Vagina (tissue), 2 donors: ENCODE measurements around the gene PLSCR2. TPM values are rescaled to one million over a fixed set of nuclear protein-coding genes. Genes with fewer than 3 reads are reported as not detected.

Experiments used
- DNase-seq, 2 donors: peaks; one replicate each; pipeline ENCODE4 v3.0.0-alpha.2; 2017; ENCODE audit errors: extremely low spot score in 2 of 2
- H3K27ac ChIP-seq: fragments of 200-600 bp; sonication (generic); one replicate; pipeline ENCODE4 v1.5.1; 2019
- H3K27me3 ChIP-seq: fragments of 200-600 bp; sonication (generic); one replicate; pipeline ENCODE4 v1.5.1; 2019
- H3K36me3 ChIP-seq, 2 donors: fragments of 200-600 bp; sonication (generic); one replicate each; pipeline ENCODE4 v1.5.1; 2017 to 2019
- H3K4me1 ChIP-seq: fragments of 200-600 bp; sonication (generic); one replicate; pipeline ENCODE4 v1.5.1; 2019
- H3K4me3 ChIP-seq, 2 donors: fragments of 200-600 bp; sonication (generic); 1 replicate in 1 of 2; 2 replicates in 1 of 2; pipeline ENCODE4 v1.5.1; 2016 to 2019
- H3K9me3 ChIP-seq: fragments of 200-600 bp; sonication (generic); one replicate; pipeline ENCODE4 v1.5.1; 2019
- POLR2A ChIP-seq, 2 donors: fragments of 450-650 bp; IDR thresholded peaks; one replicate each; pipeline ENCODE4 v1.6.1; 2017; ENCODE audit warnings: antibody characterized with exemption in 2 of 2, mild to moderate bottlenecking in 2 of 2, moderate library complexity in 2 of 2
- POLR2AphosphoS5 ChIP-seq, 2 donors: sonication (generic); formaldehyde crosslinking; IDR thresholded peaks; one replicate each; pipeline ENCODE4 v1.9.0; 2017; ENCODE audit warnings: antibody characterized with exemption in 2 of 2, mild to moderate bottlenecking in 2 of 2, low read depth in 1 of 2; ENCODE audit not compliant: insufficient read depth in 1 of 2
- intact Hi-C: fragments of 100-400 bp; cut with DNase I; formaldehyde crosslinking; loops from one replicate; pipeline ENCODE4 v1.15.1; 2023
- total RNA-seq: library from RNA; depleted of rRNA; stranded (reverse); fragments of >200 nt; gene quantifications from one replicate; pipeline ENCODE4 v1.2.3, GENCODE V29; 2016
- TF ChIP-seq, protein P1 (sequence below), 3 experiments: fragments of 450-650 bp in 2 of 3; fragments of 200-600 bp in 1 of 3; sonication (generic) in 1 of 3; IDR thresholded peaks; one replicate each; pipeline ENCODE4 v1.5.1; 2017 to 2019; ENCODE audit warnings: antibody characterized with exemption in 3 of 3, mild to moderate bottlenecking in 2 of 3, moderate library complexity in 2 of 3

PLSCR2 gene
- total RNA-seq, 1 donor from 2014 or later, result not detected

DNA sequence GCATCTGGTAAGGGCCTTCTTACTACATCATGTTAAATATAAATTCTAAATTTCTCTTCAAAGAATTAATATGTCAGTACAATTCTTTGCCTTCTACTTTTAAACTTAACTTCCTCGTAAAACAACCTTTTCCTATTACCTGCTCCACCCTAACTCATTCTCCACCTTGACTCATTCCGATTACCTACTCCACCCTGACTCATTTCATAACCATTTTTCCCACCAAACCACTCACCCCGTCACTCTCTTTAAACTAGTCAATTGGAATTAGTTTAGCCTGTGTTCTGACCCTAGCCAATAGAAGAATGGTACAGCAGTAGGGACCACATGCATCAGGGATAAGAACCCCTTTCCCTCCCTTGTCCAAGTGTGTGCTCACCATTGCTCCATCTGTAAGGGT lies 65.6 kb downstream of the PLSCR2 start:
- intact Hi-C loops, result loop anchor here (10.0 kb wide), 1 partner anchor 51 kb away; no protein-coding TSS in a partner anchor
- no peak for TF ChIP-seq POLR2A (IDR thresholded peaks at IDR 0.05)
- TF ChIP-seq, protein P1, sequence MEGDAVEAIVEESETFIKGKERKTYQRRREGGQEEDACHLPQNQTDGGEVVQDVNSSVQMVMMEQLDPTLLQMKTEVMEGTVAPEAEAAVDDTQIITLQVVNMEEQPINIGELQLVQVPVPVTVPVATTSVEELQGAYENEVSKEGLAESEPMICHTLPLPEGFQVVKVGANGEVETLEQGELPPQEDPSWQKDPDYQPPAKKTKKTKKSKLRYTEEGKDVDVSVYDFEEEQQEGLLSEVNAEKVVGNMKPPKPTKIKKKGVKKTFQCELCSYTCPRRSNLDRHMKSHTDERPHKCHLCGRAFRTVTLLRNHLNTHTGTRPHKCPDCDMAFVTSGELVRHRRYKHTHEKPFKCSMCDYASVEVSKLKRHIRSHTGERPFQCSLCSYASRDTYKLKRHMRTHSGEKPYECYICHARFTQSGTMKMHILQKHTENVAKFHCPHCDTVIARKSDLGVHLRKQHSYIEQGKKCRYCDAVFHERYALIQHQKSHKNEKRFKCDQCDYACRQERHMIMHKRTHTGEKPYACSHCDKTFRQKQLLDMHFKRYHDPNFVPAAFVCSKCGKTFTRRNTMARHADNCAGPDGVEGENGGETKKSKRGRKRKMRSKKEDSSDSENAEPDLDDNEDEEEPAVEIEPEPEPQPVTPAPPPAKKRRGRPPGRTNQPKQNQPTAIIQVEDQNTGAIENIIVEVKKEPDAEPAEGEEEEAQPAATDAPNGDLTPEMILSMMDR (IDR thresholded peaks at IDR 0.05), result no peak
- TF ChIP-seq POLR2AphosphoS5 (IDR thresholded peaks at IDR 0.05; ENCODE audit: insufficient read depth in 1 of 2, low read depth in 1 of 2), result no peak
- Histone ChIP-seq H3K4me3 (no peak overlapping the region), H3K9me3 (no peaks in the 10 kb centered on the region), H3K27me3 (no peaks in the 10 kb centered on the region), H3K27ac (no peak overlapping the region), H3K36me3 (no peaks in the 10 kb centered on the region), H3K4me1 (no peaks in the 10 kb centered on the region)
- no peak for DNase-seq

- H3K9me3 ChIP-seq, result no peaks in the 10 kb centered on the region
- TF ChIP-seq POLR2A (IDR thresholded peaks at IDR 0.05) (no peak), POLR2AphosphoS5 (IDR thresholded peaks at IDR 0.05; ENCODE audit: insufficient read depth in 1 of 2, low read depth in 1 of 2) (no peak)
- TF ChIP-seq, protein P1 (IDR thresholded peaks at IDR 0.05), result no peak
- H3K4me3 ChIP-seq, result no peak overlapping the region
- H3K27ac ChIP-seq, result no peak overlapping the region
- intact Hi-C loops, result no loop called here
- no peak for DNase-seq
- H3K36me3 ChIP-seq, result no peaks in the 10 kb centered on the region
- no peaks in the 10 kb centered on the region for H3K4me1 ChIP-seq
- no peaks in the 10 kb centered on the region for H3K27me3 ChIP-seq
Observed at GRCh38 chr3:146396792-146397191, 72.6 kb downstream of the PLSCR2 start.

GRCh38 chr3:146395164-146395563 lies 74.2 kb downstream of the PLSCR2 start:
- no peaks in the 10 kb centered on the region for H3K36me3 ChIP-seq
- no peaks in the 10 kb centered on the region for H3K9me3 ChIP-seq
- no peak overlapping the region for H3K4me3 ChIP-seq
- H3K27me3 ChIP-seq, result no peaks in the 10 kb centered on the region
- DNase-seq, result no peak
- TF ChIP-seq, protein P1 (IDR thresholded peaks at IDR 0.05), result no peak
- TF ChIP-seq POLR2A (IDR thresholded peaks at IDR 0.05) (no peak), POLR2AphosphoS5 (IDR thresholded peaks at IDR 0.05; ENCODE audit: insufficient read depth in 1 of 2, low read depth in 1 of 2) (no peak)
- H3K27ac ChIP-seq, result no peak overlapping the region
- H3K4me1 ChIP-seq, result peaks cover 6% of the 10 kb centered on the region
- intact Hi-C loops, result no loop called here

GRCh38 chr3:146390957-146391356 lies 78.4 kb downstream of the PLSCR2 start:
- DNase-seq, result no peak

More at GRCh38 chr3:146390957-146391356, 78.4 kb downstream of the PLSCR2 start:
- no peak overlapping the region for H3K27ac ChIP-seq
- peaks cover 6% of the 10 kb centered on the region for H3K4me1 ChIP-seq
- TF ChIP-seq, protein P1 (IDR thresholded peaks at IDR 0.05), result no peak
- TF ChIP-seq POLR2AphosphoS5 (IDR thresholded peaks at IDR 0.05; ENCODE audit: insufficient read depth in 1 of 2, low read depth in 1 of 2) (no peak), POLR2A (IDR thresholded peaks at IDR 0.05) (no peak)
- no peaks in the 10 kb centered on the region for H3K27me3 ChIP-seq
- H3K36me3 ChIP-seq, result no peaks in the 10 kb centered on the region
- no peak overlapping the region for H3K4me3 ChIP-seq
- H3K9me3 ChIP-seq, result no peaks in the 10 kb centered on the region
- intact Hi-C loops, result no loop called here
